DOHH2 (cell line): ENCODE results near the gene LAT.

ENCODE experiments used
- H3F3A ChIP-seq: fragments of 200-600 bp; sonication (generic), shearing (Covaris generic); 2 replicates; pipeline ENCODE4 v1.6.0; 2016; ENCODE audit warnings: antibody characterized with exemption, mild to moderate bottlenecking; ENCODE audit not compliant: control insufficient read depth, insufficient read depth
- H3K27ac ChIP-seq: fragments of 200-600 bp; sonication (generic); 2 replicates; pipeline ENCODE4 v1.5.1; 2014; ENCODE audit warnings: low read depth, mild to moderate bottlenecking, low read length, moderate library complexity
- H3K27me3 ChIP-seq: fragments of 200-600 bp; sonication (generic); 2 replicates; pipeline ENCODE4 v1.6.1; 2014; ENCODE audit warnings: mild to moderate bottlenecking, low read length, mixed read lengths; ENCODE audit not compliant: control insufficient read depth
- H3K36me3 ChIP-seq: fragments of 200-600 bp; sonication (generic); 2 replicates; pipeline ENCODE4 v1.6.1; 2014; ENCODE audit warnings: mild to moderate bottlenecking, low read length, moderate library complexity, mixed read lengths; ENCODE audit not compliant: control insufficient read depth
- H3K4me1 ChIP-seq: fragments of 200-600 bp; sonication (generic); 2 replicates; pipeline ENCODE4 v1.6.1; 2014; ENCODE audit warnings: mild to moderate bottlenecking, low read length, mixed read lengths; ENCODE audit not compliant: control insufficient read depth
- H3K4me2 ChIP-seq: fragments of 200-600 bp; sonication (generic); 2 replicates; pipeline ENCODE4 v1.6.0; 2014; ENCODE audit warnings: mild to moderate bottlenecking, low read length, moderate library complexity
- H3K4me3 ChIP-seq: fragments of 200-600 bp; sonication (generic); 2 replicates; pipeline ENCODE4 v1.5.1; 2014; ENCODE audit warnings: mild to moderate bottlenecking, low read length, mixed read lengths
- H3K79me2 ChIP-seq: fragments of 200-600 bp; sonication (generic); 2 replicates; pipeline ENCODE4 v1.6.1; 2014; ENCODE audit warnings: mild to moderate bottlenecking, low read length, mixed read lengths; ENCODE audit not compliant: control insufficient read depth
- H3K9me2 ChIP-seq: fragments of 200-600 bp; sonication (generic); replicated peaks from 2 replicates; pipeline ENCODE4 v1.6.1; 2014; ENCODE audit warnings: mild to moderate bottlenecking, low read length, mixed read lengths; ENCODE audit not compliant: control insufficient read depth
- H3K9me3 ChIP-seq: fragments of 200-600 bp; sonication (generic); 2 replicates; pipeline ENCODE4 v1.6.1; 2014; ENCODE audit warnings: antibody characterized with exemption, low read length, mixed read lengths; ENCODE audit not compliant: control insufficient read depth, insufficient read depth
- H4K20me1 ChIP-seq: fragments of 200-600 bp; sonication (generic); 2 replicates; pipeline ENCODE4 v1.6.0; 2014; ENCODE audit warnings: low read depth, mild to moderate bottlenecking, antibody characterized with exemption, low read length, moderate library complexity; ENCODE audit not compliant: control insufficient read depth, insufficient read depth
- EZH2phosphoT487 ChIP-seq: fragments of 200-600 bp; sonication (generic); IDR thresholded peaks from 2 replicates; pipeline ENCODE4 v1.6.1; 2017; ENCODE audit warnings: borderline replicate concordance, mild to moderate bottlenecking, antibody characterized with exemption, low read length, moderate library complexity, mixed read lengths
- TF ChIP-seq, protein P1 (sequence below): fragments of 200-600 bp; sonication (generic); IDR thresholded peaks from one replicate; pipeline ENCODE4 v1.5.1; 2014; ENCODE audit warnings: antibody characterized with exemption, mild to moderate bottlenecking, low read depth, low read length; ENCODE audit not compliant: poor library complexity, severe bottlenecking

LAT gene

GRCh38 chr16:29014561-29015069, 29.8 kb downstream of the LAT start:
- Histone ChIP-seq H3K9me2 (no peaks in the 10 kb centered on the region), H4K20me1 (no peaks in the 10 kb centered on the region), H3K4me2 (no peak overlapping the region), H3K27ac (no peak overlapping the region), H3K36me3 (no peaks in the 10 kb centered on the region), H3F3A (no peaks in the 10 kb centered on the region), H3K27me3 (0 out of 2 replicates have a peak, but pooled peaks cover 2% of the 10 kb centered on the region), H3K4me3 (no peak overlapping the region), H3K4me1 (no peaks in the 10 kb centered on the region), H3K9me3 (no peaks in the 10 kb centered on the region), H3K79me2 (no peaks in the 10 kb centered on the region)
- TF ChIP-seq, protein P1, sequence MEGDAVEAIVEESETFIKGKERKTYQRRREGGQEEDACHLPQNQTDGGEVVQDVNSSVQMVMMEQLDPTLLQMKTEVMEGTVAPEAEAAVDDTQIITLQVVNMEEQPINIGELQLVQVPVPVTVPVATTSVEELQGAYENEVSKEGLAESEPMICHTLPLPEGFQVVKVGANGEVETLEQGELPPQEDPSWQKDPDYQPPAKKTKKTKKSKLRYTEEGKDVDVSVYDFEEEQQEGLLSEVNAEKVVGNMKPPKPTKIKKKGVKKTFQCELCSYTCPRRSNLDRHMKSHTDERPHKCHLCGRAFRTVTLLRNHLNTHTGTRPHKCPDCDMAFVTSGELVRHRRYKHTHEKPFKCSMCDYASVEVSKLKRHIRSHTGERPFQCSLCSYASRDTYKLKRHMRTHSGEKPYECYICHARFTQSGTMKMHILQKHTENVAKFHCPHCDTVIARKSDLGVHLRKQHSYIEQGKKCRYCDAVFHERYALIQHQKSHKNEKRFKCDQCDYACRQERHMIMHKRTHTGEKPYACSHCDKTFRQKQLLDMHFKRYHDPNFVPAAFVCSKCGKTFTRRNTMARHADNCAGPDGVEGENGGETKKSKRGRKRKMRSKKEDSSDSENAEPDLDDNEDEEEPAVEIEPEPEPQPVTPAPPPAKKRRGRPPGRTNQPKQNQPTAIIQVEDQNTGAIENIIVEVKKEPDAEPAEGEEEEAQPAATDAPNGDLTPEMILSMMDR, result no peak
- TF ChIP-seq EZH2phosphoT487, result no peak

GRCh38 chr16:29022196-29022595, 37.3 kb downstream of the LAT start:
- TF ChIP-seq, protein P1, result no peak
- no peak for TF ChIP-seq EZH2phosphoT487
- Histone ChIP-seq H3K4me3 (no peak overlapping the region), H3K4me2 (no peak overlapping the region), H3K79me2 (no peaks in the 10 kb centered on the region), H3K36me3 (no peaks in the 10 kb centered on the region), H3K27me3 (peaks cover 8% of the 10 kb centered on the region; the same call in 1 of the 2 replicates), H3K4me1 (no peaks in the 10 kb centered on the region), H3K9me3 (no peaks in the 10 kb centered on the region), H3K9me2 (no peaks in the 10 kb centered on the region), H3F3A (no peaks in the 10 kb centered on the region), H4K20me1 (no peaks in the 10 kb centered on the region), H3K27ac (no peak overlapping the region)

- Histone ChIP-seq H3F3A (no peaks in the 10 kb centered on the region), H3K27me3 (peaks cover 8% of the 10 kb centered on the region; the same call in 1 of the 2 replicates), H3K79me2 (no peaks in the 10 kb centered on the region), H4K20me1 (no peaks in the 10 kb centered on the region), H3K4me3 (no peak overlapping the region), H3K9me3 (no peaks in the 10 kb centered on the region), H3K9me2 (no peaks in the 10 kb centered on the region), H3K4me2 (no peak overlapping the region), H3K4me1 (no peaks in the 10 kb centered on the region), H3K27ac (no peak overlapping the region), H3K36me3 (no peaks in the 10 kb centered on the region)
- TF ChIP-seq, protein P1, result no peak
- no peak for TF ChIP-seq EZH2phosphoT487
These were observed 38.7 kb downstream of the LAT start for GRCh38 chr16:29023279-29024277.
